HG03175 (cell line): ENCODE results near the gene SLC39A11.
A peak's percentile ranks its signal among the peaks of the same experiment; 100 is the strongest.
"Not testable (repeated sequence)": the region's sequence is repeated elsewhere in the genome, so short reads cannot be mapped to it uniquely, and the experiment has no call there.

ENCODE experiments used
- ATAC-seq: cut with Tn5 transposase; IDR thresholded peaks from one replicate; pipeline ENCODE4 v1.9.1; 2021; ENCODE audit warnings: mild to moderate bottlenecking, moderate library complexity; ENCODE audit not compliant: unreplicated experiment

SLC39A11 gene

GRCh38 chr17:72640415-72641165 lies 451.9 kb downstream of the SLC39A11 start:
- no peak for ATAC-seq

DNA sequence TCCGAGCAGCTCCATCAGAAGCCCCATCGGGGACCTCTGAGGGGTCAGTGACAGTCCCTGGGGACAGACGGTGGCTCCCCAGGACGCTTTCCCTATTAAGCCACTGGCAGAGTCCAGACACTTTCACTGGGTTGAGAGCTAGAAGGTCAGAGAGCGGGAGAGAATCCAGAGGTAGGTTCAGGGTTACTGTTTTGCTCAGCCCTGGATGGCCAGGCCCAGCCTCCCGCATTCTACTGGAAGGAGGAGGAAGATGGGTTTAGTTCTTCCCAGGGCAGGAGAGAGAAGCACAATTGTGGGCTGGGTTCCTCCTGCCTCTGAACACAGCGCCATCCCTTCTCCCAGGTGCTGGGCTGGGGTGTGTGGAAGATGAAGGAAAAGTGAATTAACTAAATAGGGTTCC lies 452.8 kb downstream of the SLC39A11 start:
- ATAC-seq, result no peak

- ATAC-seq, result not testable (repeated sequence)
These were observed 453.6 kb downstream of the SLC39A11 start for GRCh38 chr17:72638932-72639331.

DNA sequence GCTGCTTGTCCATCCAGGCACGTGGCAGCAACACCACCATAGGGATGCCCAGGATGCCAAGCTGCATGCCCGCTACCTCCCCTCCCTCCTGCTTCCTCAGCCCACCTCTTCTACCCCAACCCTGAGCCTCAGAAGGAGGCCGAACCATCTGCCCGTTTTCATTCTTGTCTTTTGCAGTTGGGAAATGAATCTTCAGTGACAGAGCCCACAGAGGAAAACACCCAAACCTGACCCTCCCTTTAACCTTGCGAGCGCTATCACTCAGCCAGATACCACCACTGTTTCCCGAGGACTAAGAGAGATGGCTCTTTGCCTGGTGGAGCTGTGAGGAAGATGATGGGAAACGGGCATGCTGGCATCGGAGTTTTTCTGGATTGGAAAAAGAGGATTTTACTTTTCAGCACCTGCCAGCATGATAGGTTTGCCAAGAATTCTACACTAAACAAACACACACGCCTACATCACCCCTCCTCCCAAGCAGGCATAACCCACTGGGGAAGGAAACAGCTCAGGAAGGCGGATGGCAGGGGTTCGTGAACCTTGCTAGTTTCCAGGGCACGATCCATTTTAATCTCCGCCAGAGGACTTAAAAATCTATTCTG lies 457.4 kb downstream of the SLC39A11 start:
- no peak for ATAC-seq

GRCh38 chr17:72634621-72635020 lies 457.9 kb downstream of the SLC39A11 start:
- ATAC-seq, result no peak

GRCh38 chr17:72631949-72632684 lies 460.4 kb downstream of the SLC39A11 start:
- no peak for ATAC-seq

DNA sequence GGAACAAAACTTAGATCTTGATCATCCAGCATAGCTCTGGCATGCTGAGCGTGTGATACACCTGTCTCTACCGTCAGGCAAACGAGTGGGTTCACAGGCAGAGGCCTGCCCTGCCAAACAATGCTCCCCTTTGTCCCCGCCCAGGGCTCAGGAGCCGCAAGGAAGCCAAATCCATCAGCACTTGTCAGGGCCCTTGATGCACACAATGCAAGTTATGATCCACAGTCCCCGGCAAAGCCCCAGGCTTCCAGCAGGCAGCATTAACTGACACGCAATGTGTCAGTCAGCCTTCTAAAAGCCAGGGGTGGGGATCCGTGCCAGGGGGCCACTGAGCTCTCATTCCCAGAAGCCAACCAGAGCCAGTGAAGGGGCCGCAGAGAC lies 460.9 kb downstream of the SLC39A11 start:
- no peak for ATAC-seq

DNA sequence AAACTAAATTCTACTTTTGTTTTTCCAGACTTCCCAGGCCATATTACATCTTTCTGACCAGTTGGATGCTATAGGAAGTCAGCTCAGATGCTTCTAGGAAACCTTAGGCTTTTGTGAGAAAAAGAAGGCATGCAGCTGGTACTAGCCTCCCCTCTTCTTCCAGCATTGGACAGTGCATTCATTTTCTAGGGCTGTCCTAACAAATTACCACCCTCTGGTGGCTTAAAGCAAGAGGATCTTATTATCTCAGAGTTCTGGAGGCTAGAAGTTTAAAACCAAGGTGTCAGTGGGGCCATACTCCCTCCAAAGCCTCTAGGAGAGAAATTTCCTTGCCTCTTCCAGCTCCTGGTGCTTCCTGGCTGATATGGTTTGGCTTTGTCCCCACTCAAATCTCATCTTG lies 467.8 kb downstream of the SLC39A11 start:
- ATAC-seq, result no peak

- ATAC-seq, result no peak
These were observed 468.3 kb downstream of the SLC39A11 start for GRCh38 chr17:72624226-72624625.

DNA sequence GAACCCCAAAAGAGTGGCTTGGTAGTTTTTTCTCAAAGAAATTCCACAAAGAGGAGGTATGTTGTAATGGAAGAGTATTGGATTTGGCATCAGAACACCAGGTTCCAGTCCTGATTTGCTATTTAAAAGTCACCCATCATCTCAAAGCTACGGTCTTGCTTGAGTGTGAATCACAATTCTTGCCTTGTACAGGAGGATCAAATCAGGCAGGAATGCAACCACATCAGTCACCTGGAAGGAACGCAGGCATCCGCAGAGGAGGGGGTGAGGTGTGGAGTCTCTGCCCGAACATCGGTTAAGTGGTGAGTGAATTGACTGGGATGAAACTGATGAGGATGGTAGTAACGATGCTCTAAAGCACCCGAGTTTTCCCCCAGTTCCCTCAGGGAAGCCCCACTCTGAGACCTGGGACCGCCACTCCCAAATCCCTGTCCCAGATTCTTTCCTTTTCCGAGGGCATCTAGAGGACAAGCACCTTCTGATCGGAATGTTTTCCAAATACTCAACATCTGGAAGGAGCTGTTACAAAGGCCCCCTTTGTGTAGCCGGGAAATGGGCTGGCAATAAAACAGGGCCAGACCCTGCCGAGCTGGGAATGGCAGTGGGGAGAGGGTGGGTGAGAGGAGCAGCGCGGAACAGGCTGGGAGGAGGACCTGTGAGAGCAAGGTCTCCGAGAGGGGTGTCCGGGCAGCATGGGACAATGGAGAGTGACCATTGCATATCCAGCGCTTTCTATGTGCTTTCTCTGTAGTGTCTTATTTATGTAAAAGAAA lies 469.6 kb downstream of the SLC39A11 start:
- ATAC-seq, result no peak

DNA sequence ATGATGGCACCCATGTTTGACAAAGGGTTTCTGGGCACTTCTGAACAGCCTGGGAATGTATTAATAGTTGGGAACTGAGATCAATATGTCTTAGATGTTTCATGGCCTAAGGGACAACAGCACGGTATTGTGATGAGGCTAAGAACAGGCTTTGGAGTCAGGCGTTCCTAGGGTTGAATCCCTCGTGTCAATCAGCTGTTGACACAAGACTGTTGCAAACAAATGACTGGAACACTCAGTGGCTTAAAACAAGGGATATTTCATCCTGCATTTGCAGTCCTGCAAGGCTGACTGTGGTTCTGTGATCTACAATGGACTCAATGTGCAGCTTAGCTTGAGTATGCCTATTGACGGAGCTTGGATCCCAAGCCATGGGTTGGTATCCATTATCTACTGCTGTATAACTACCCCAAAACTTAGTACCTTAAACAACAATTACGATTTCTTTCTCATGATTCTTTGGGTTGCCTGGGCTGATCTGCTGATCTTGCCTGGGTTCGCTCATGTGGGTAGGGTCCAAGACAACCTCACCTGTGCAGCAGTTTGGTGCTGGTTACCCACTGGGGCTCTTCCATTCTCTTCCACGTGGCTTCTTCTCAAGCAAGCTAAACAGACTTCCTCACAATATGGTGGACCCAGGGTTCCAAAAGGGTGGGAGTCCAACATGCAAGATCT lies 472.4 kb downstream of the SLC39A11 start:
- ATAC-seq, result no peak

GRCh38 chr17:72618001-72618509 lies 474.4 kb downstream of the SLC39A11 start:
- ATAC-seq, result peak; percentile 53

GRCh38 chr17:72617557-72617956 lies 474.9 kb downstream of the SLC39A11 start:
- ATAC-seq, result peak; percentile 6

DNA sequence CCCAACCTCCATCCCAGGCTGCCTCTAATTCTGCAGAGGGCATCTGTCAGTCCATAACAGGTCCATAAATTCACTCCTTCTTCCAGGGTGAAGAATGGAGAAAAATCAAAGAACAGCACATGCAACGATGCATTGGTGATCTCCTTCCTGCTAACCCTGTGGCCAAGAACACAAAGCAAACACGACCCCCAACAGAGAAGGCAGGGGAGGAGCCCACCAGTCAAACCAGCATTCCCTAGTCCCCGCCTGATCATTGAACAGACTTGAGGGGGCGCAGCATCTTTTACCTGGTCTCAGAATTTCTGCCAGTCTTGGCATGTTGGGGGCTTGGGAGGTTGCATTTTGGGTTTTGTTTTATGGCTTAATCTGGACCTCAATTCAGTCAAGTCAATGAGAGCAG lies 476.0 kb downstream of the SLC39A11 start:
- no peak for ATAC-seq

DNA sequence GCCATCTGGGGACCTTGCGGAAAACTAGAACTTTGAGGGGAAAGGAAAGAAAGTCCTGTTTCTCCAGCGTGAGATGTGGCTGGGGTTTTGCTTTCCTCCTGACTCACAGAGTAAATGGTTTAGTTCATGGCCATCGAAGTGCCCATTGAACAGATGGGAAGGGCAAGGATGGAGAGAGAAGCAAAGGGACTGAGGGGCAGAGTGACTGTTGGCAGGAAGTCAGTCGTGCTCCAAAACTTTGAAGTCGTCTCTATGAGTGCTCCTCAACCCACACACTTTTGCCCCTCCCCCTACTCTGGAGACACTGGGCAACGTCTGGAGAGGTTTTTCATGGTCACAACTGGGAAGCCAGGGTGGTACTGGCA lies 476.9 kb downstream of the SLC39A11 start:
- ATAC-seq, result no peak

DNA sequence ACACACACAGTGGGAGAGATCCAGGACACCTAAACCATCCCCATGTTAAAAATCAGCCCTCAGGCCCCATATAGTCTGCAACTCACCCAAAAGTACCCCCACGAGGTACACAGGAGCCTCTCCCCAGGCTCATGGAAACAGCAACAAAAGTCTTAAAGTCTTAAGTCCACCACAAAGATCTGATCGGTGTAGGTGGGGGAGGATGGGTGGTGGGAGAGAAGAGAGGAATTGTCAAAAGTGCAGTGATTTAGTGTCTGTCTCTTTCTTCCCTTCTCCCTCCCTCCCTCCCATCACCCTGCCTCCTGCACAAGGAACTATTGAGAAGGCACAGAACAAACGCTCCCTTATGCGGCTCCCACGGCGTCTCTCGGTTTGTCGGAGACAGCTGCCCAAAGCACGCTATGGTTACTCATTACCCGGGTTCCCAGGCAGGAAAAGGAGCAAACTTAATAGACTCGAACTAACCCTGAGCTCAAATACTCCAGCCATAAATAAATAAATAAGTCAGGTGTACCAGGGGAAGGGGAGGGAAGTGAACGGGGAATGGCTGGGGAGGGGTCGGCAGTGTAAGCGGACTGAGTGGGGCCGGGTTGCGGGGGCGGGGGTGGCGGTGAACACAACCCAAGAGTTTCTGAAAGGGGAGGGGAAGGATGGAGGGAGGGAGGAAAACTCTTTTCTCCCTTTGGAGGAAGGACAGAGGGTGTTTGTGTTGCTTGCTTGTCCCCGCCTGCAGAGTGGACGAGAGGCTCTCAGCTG lies 477.4 kb downstream of the SLC39A11 start:
- no peak for ATAC-seq

DNA sequence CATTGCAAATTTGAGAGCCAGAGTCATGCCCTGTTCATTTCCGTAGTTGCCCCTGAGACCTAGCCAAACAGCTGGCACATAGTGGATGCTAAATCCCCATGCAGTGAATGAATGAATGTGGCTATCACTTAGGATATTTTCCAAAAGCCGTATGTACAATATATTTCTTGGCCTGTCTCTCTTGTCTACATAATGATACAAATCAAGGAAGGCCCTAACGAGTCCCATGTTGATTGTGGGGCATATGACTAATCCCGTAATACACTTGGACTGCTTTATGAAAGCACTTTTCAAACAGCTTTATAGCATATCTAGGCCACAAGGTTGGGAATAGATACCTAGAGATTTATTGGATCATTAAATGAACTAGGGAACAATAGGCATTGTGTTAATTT lies 478.0 kb downstream of the SLC39A11 start:
- ATAC-seq, result no peak

DNA sequence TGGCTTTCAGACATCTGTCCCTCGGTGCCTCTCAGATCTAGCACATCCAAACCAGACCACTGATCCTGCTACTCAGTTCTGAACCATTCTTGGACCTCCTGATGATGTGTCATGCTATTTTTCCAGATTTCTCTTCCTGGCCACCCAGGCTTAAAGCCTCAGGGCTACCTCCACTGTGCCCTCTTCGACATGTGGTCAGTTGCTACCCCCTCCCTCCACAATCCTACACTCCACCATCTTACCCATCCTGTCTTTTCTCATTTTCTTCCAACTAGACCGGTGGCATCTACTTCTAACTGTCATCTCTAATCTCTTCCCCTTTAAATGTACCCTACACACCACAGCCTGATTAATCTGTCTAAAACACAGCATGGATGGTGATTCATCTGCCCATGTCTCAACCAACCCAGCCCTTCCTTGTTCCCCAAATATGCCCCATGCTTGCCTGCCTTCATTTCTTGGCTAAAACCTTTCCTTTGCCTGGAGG lies 478.6 kb downstream of the SLC39A11 start:
- ATAC-seq, result no peak

GRCh38 chr17:72613396-72613795 lies 479.1 kb downstream of the SLC39A11 start:
- ATAC-seq, result no peak

DNA sequence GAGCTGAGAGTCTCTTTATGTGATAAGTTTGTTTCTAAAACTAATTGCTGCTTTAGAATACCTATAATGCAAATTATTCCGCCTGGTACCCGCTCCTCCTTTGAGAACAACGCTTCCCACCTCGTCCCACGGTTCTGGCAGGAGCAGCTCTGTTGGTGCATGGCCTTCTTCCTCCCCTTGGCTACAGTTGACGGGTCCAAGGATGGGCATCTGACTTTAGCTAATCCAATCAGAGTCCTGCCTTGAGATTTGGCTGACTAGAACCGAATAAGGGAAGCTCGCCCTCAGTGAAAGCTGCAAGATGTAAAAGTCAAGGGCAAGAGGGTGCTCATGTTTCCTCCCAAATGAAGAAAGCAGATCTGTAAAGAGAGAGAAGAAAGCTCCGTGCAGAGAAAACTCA lies 481.3 kb downstream of the SLC39A11 start:
- no peak for ATAC-seq
